DND-41 (cell line): ENCODE results near the gene JSRP1.

Experiments used
- ATAC-seq: fragments of 200-7000 bp; cut with Tn5 transposase; 3 replicates; pipeline ENCODE4 v1.9.1; 2021; ENCODE audit warnings: low read depth; ENCODE audit not compliant: insufficient read depth
- DNase-seq: peaks from one replicate; pipeline ENCODE4 v3.0.0-alpha.2; 2020
- H2AFZ ChIP-seq: 2 replicates; pipeline ENCODE4 v1.6.0; 2012; ENCODE audit warnings: low read depth, low read length
- H3K27ac ChIP-seq: 2 replicates; pipeline ENCODE4 v1.5.1; 2012; ENCODE audit warnings: low read length, inconsistent platforms
- H3K27me3 ChIP-seq: fragments of 200-600 bp; sonication (generic); 2 replicates; pipeline ENCODE4 v1.6.0; 2012; ENCODE audit warnings: low read length, mild to moderate bottlenecking, inconsistent platforms; ENCODE audit not compliant: insufficient read depth, poor library complexity
- H3K36me3 ChIP-seq: 2 replicates; pipeline ENCODE4 v1.5.1; 2012; ENCODE audit warnings: low read length, inconsistent platforms; ENCODE audit not compliant: insufficient read depth
- H3K4me1 ChIP-seq: 2 replicates; pipeline ENCODE4 v1.5.1; 2012; ENCODE audit warnings: mild to moderate bottlenecking, low read length; ENCODE audit not compliant: insufficient read depth
- H3K4me2 ChIP-seq: 2 replicates; pipeline ENCODE4 v1.6.0; 2012; ENCODE audit warnings: mild to moderate bottlenecking, moderate library complexity, low read length, inconsistent platforms; ENCODE audit not compliant: insufficient read depth
- H3K4me3 ChIP-seq, 2 experiments: fragments of 200-600 bp in 1 of 2; shearing (Covaris generic) in 1 of 2; 2 replicates each; pipeline ENCODE4 v1.5.1; 2012 to 2016; ENCODE audit warnings: inconsistent platforms in 2 of 2, low read length in 2 of 2, mild to moderate bottlenecking in 2 of 2, low read depth in 1 of 2, moderate library complexity in 1 of 2
- H3K79me2 ChIP-seq: 2 replicates; pipeline ENCODE4 v1.6.0; 2012; ENCODE audit warnings: low read length, inconsistent platforms; ENCODE audit not compliant: insufficient read depth
- H3K9ac ChIP-seq: 2 replicates; pipeline ENCODE4 v1.6.0; 2012; ENCODE audit warnings: low read depth, mild to moderate bottlenecking, inconsistent platforms, low read length, moderate library complexity
- H3K9me3 ChIP-seq: 2 replicates; pipeline ENCODE4 v1.5.1; 2012; ENCODE audit warnings: low read length, moderate library complexity, mild to moderate bottlenecking, inconsistent platforms; ENCODE audit not compliant: insufficient read depth, severe bottlenecking
- H4K20me1 ChIP-seq: 2 replicates; pipeline ENCODE4 v1.6.0; 2012; ENCODE audit warnings: low read length; ENCODE audit not compliant: insufficient read depth
- CTCF ChIP-seq: IDR thresholded peaks from 2 replicates; pipeline ENCODE4 v1.5.1; 2012; ENCODE audit warnings: borderline replicate concordance, low read length, moderate library complexity, mild to moderate bottlenecking; ENCODE audit not compliant: poor library complexity, severe bottlenecking; ENCODE audit errors: extremely low read depth
- EZH2 ChIP-seq: IDR thresholded peaks from 3 replicates; pipeline ENCODE4 v1.6.1; 2012; ENCODE audit warnings: borderline replicate concordance, low read depth, mild to moderate bottlenecking, moderate library complexity, low read length, inconsistent platforms; ENCODE audit not compliant: severe bottlenecking

The JSRP1 gene

GRCh38 chr19:2278459-2279158 is 22.4 kb upstream of the JSRP1 start:
- Histone ChIP-seq H3K79me2 (peaks cover 22% of the 10 kb centered on the region), H2AFZ (no peak overlapping the region), H3K9ac (no peak overlapping the region), H3K4me3 (no peak overlapping the region), H3K36me3 (peaks cover 22% of the 10 kb centered on the region), H3K27ac (no peak overlapping the region), H3K27me3 (no peaks in the 10 kb centered on the region), H4K20me1 (peaks cover 27% of the 10 kb centered on the region), H3K4me1 (peaks cover 8% of the 10 kb centered on the region), H3K4me2 (no peak overlapping the region), H3K9me3 (no peaks in the 10 kb centered on the region)
- ATAC-seq (no peak), DNase-seq (no peak)
- TF ChIP-seq EZH2 (no peak), CTCF (no peak)

GRCh38 chr19:2277138-2277537 is 20.9 kb upstream of the JSRP1 start:
- peaks cover 32% of the 10 kb centered on the region for H3K36me3 ChIP-seq
- DNase-seq = no peak
- peaks cover 36% of the 10 kb centered on the region for H3K79me2 ChIP-seq
- no peaks in the 10 kb centered on the region for H3K9me3 ChIP-seq
- no peak overlapping the region for H3K4me3 ChIP-seq
- H2AFZ ChIP-seq = no peak overlapping the region
- H3K4me2 ChIP-seq = no peak overlapping the region
- no peaks in the 10 kb centered on the region for H3K27me3 ChIP-seq
- no peak overlapping the region for H3K27ac ChIP-seq
- no peak for ATAC-seq
- TF ChIP-seq EZH2 (no peak), CTCF (no peak)
- peaks cover 41% of the 10 kb centered on the region for H4K20me1 ChIP-seq
- H3K4me1 ChIP-seq = peaks cover 23% of the 10 kb centered on the region
- no peak overlapping the region for H3K9ac ChIP-seq

GRCh38 chr19:2276429-2276986 is 20.3 kb upstream of the JSRP1 start:
- no peaks in the 10 kb centered on the region for H3K9me3 ChIP-seq
- TF ChIP-seq CTCF (no peak), EZH2 (no peak)
- no peak overlapping the region for H3K4me2 ChIP-seq

More at GRCh38 chr19:2276429-2276986, 20.3 kb upstream of the JSRP1 start:
- DNase-seq (no peak), ATAC-seq (no peak)
- H3K4me3 ChIP-seq = no peak overlapping the region
- H3K36me3 ChIP-seq = peaks cover 38% of the 10 kb centered on the region
- H3K27ac ChIP-seq = no peak overlapping the region
- H4K20me1 ChIP-seq = peaks cover 47% of the 10 kb centered on the region
- no peak overlapping the region for H2AFZ ChIP-seq
- peaks cover 29% of the 10 kb centered on the region for H3K4me1 ChIP-seq
- H3K9ac ChIP-seq = no peak overlapping the region
- H3K79me2 ChIP-seq = peaks cover 43% of the 10 kb centered on the region
- no peaks in the 10 kb centered on the region for H3K27me3 ChIP-seq
